AG04449 (cell line): ENCODE measurements around the gene RAB40B.

Experiments
- CTCF ChIA-PET: fragments of 350-600 bp; formaldehyde crosslinking; extraction: SDS; loops from one replicate; lab custom pipeline; 2021; ENCODE audit warnings: antibody characterized with exemption; lab: Yijun Ruan, JAX
- POLR2A ChIA-PET: fragments of 400-600, 350-600 bp; formaldehyde crosslinking; extraction: SDS; loops from one replicate; lab custom pipeline; 2020; ENCODE audit warnings: antibody characterized with exemption, inconsistent platforms; lab: Yijun Ruan, JAX
- DNase-seq: peaks from one replicate; pipeline ENCODE4 v3.0.0-alpha.2; 2010; ENCODE audit warnings: low read depth, low spot score
- H3K4me3 ChIP-seq: 2 replicates; pipeline ENCODE4 v1.5.1; 2011; ENCODE audit warnings: low read depth, mild to moderate bottlenecking, control low read depth, low read length
- CTCF ChIP-seq: IDR thresholded peaks from one replicate; pipeline ENCODE4 v1.5.1; 2011; ENCODE audit warnings: mild to moderate bottlenecking, moderate library complexity, low read length, control low read depth, inconsistent platforms; ENCODE audit not compliant: insufficient read depth; ENCODE audit errors: missing control alignments

Gene RAB40B

GRCh38 chr17:82726427-82726826 lies 27.9 kb upstream of the RAB40B start:
- CTCF ChIA-PET: no interaction called here
- DNase-seq: no peak
- H3K4me3 ChIP-seq: no peak overlapping the region
- POLR2A ChIA-PET: no interaction called here
- TF ChIP-seq CTCF: no peak

GRCh38 chr17:82723169-82723807 lies 24.8 kb upstream of the RAB40B start:
- ChIA-PET CTCF (no interaction called here), POLR2A (no interaction called here)
- H3K4me3 ChIP-seq: no peak overlapping the region
- no peak for TF ChIP-seq CTCF
- DNase-seq: no peak

- TF ChIP-seq CTCF: no peak
- ChIA-PET CTCF (no interaction called here), POLR2A (interaction anchor here (0.7 kb wide), 1 partner anchor 10 kb away, joined by 3 read pairs; no protein-coding TSS in a partner anchor)
- no peak overlapping the region for H3K4me3 ChIP-seq
- DNase-seq: no peak
These were observed 24.0 kb upstream of the RAB40B start for GRCh38 chr17:82722341-82723013.

GRCh38 chr17:82720204-82720603 lies 21.7 kb upstream of the RAB40B start:
- CTCF ChIA-PET: no interaction called here
- no peak overlapping the region for H3K4me3 ChIP-seq
- TF ChIP-seq CTCF: no peak
- no peak for DNase-seq
- POLR2A ChIA-PET: no interaction called here

GRCh38 chr17:82718986-82719685 lies 20.6 kb upstream of the RAB40B start:
- no peak for TF ChIP-seq CTCF
- no peak for DNase-seq
- POLR2A ChIA-PET: no interaction called here
- no peak overlapping the region for H3K4me3 ChIP-seq
- CTCF ChIA-PET: interaction anchor here (0.7 kb wide), 1 partner anchor 63 kb away, joined by 3 read pairs; no protein-coding TSS in a partner anchor
